ENCODE data around the gene EPHB1. TPM values are rescaled to one million over a fixed set of nuclear protein-coding genes. Genes with fewer than 3 reads are reported as not detected.

The EPHB1 gene
- total and polyA plus RNA-seq, 2 of the 13 experiments (the other 11 are each of a cell fraction or from before 2014, with no cell fraction given) = 0.07 to 0.21 TPM

- ATAC-seq (no peak), DNase-seq (ENCODE audit: low spot score) (no peak), FAIRE-seq (no peak)
- ChIA-PET POLR2A (no interaction called here), CTCF (ENCODE audit: low intra/inter-chr PET ratio, low total read pairs) (no interaction called here)
- H3K27ac ChIP-seq (ENCODE audit: extremely low read length, insufficient read depth, low read length) = no peak overlapping the region
- H3K9me3 ChIP-seq (ENCODE audit: low read length) = no peaks in the 10 kb centered on the region
- H2AFZ ChIP-seq (ENCODE audit: low read length) = no peak overlapping the region
- H3K4me1 ChIP-seq (ENCODE audit: insufficient read depth, low read length) = no peaks in the 10 kb centered on the region
- BruUV-seq (replicated peaks) = no TSS peak
- H3K27me3 ChIP-seq (ENCODE audit: control insufficient read depth in 1 of 2, insufficient read depth in 2 of 2, low read length in 2 of 2) = peaks cover 1 to 5% of the 10 kb centered on the region in 2 experiments; a peak in 1 of 5 replicates
- 0% methylated on average over 3 of the region's 3 CpGs for WGBS (ENCODE audit: low lambda C conversion rate)
- in situ Hi-C loops (cut with HindIII; ENCODE audit: extremely low pct_ligation_motif_present, low pct_unique_long_range_greater_than_20kb) (no loop called here), intact Hi-C loops (cut with micrococcal nuclease; ENCODE audit: unreplicated experiment) (no loop called here)
- H3K9ac ChIP-seq (ENCODE audit: insufficient read depth, low read depth, low read length) = no peak overlapping the region
- no peaks in the 10 kb centered on the region for H3K79me2 ChIP-seq (ENCODE audit: insufficient read depth, low read length)
- H3K36me3 ChIP-seq (replicated peaks in 1 of 2; ENCODE audit: control insufficient read depth in 1 of 2, insufficient read depth in 2 of 2, low read length in 2 of 2) = no peaks in the 10 kb centered on the region
- H4K20me1 ChIP-seq (ENCODE audit: insufficient read depth, low read length) = no peaks in the 10 kb centered on the region
- no peak overlapping the region for H3K4me3 ChIP-seq (replicated peaks in 1 of 3; ENCODE audit: insufficient read depth in 1 of 3, low read depth in 2 of 3, low read length in 3 of 3)
- no peak overlapping the region for H3K4me2 ChIP-seq (ENCODE audit: low read depth, low read length)
- TF ChIP-seq ZBTB42 (CRISPR knock-in tag; IDR thresholded peaks at IDR 0.05) (no peak), ZNF891 (CRISPR knock-in tag; IDR thresholded peaks at IDR 0.05) (no peak)
Measured at GRCh38 chr3:134803051-134803505, 8.0 kb downstream of the EPHB1 start.

GRCh38 chr3:134803652-134804051, 8.6 kb downstream of the EPHB1 start:
- Histone ChIP-seq H3K4me1 (ENCODE audit: insufficient read depth, low read length) (no peaks in the 10 kb centered on the region), H3K27ac (ENCODE audit: extremely low read length, insufficient read depth, low read length) (no peak overlapping the region), H3K9me3 (ENCODE audit: low read length) (no peaks in the 10 kb centered on the region), H2AFZ (ENCODE audit: low read length) (no peak overlapping the region), H3K4me2 (ENCODE audit: low read depth, low read length) (no peak overlapping the region), H3K4me3 (replicated peaks in 1 of 3; ENCODE audit: insufficient read depth in 1 of 3, low read depth in 2 of 3, low read length in 3 of 3) (no peak overlapping the region), H3K36me3 (replicated peaks in 1 of 2; ENCODE audit: control insufficient read depth in 1 of 2, insufficient read depth in 2 of 2, low read length in 2 of 2) (no peaks in the 10 kb centered on the region), H3K79me2 (ENCODE audit: insufficient read depth, low read length) (no peaks in the 10 kb centered on the region), H3K27me3 (ENCODE audit: control insufficient read depth in 1 of 2, insufficient read depth in 2 of 2, low read length in 2 of 2) (peaks cover 0 to 4% of the 10 kb centered on the region in 2 experiments; a peak in 1 of 5 replicates), H4K20me1 (ENCODE audit: insufficient read depth, low read length) (no peaks in the 10 kb centered on the region), H3K9ac (ENCODE audit: insufficient read depth, low read depth, low read length) (no peak overlapping the region)
- FAIRE-seq (no peak), DNase-seq (ENCODE audit: low spot score) (no peak), ATAC-seq (no peak)
- TF ChIP-seq, protein P1, sequence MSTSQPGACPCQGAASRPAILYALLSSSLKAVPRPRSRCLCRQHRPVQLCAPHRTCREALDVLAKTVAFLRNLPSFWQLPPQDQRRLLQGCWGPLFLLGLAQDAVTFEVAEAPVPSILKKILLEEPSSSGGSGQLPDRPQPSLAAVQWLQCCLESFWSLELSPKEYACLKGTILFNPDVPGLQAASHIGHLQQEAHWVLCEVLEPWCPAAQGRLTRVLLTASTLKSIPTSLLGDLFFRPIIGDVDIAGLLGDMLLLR (CRISPR knock-in tag; IDR thresholded peaks at IDR 0.05) = no peak
- TF ChIP-seq CAMTA2 (CRISPR knock-in tag; IDR thresholded peaks at IDR 0.05; ENCODE audit: borderline replicate concordance) (no peak), ZNF564 (CRISPR knock-in tag; IDR thresholded peaks at IDR 0.05) (no peak), TSC22D2 (CRISPR knock-in tag; IDR thresholded peaks at IDR 0.05; ENCODE audit: borderline replicate concordance) (no peak)
- TF ChIP-seq, protein P2, sequence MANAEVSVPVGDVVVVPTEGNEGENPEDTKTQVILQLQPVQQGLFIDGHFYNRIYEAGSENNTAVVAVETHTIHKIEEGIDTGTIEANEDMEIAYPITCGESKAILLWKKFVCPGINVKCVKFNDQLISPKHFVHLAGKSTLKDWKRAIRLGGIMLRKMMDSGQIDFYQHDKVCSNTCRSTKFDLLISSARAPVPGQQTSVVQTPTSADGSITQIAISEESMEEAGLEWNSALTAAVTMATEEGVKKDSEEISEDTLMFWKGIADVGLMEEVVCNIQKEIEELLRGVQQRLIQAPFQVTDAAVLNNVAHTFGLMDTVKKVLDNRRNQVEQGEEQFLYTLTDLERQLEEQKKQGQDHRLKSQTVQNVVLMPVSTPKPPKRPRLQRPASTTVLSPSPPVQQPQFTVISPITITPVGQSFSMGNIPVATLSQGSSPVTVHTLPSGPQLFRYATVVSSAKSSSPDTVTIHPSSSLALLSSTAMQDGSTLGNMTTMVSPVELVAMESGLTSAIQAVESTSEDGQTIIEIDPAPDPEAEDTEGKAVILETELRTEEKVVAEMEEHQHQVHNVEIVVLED (CRISPR knock-in tag; IDR thresholded peaks at IDR 0.05; ENCODE audit: borderline replicate concordance) = no peak
- ChIA-PET POLR2A (no interaction called here), CTCF (ENCODE audit: low intra/inter-chr PET ratio, low total read pairs) (no interaction called here)
- intact Hi-C loops (cut with micrococcal nuclease; ENCODE audit: unreplicated experiment) = no loop called here
- BruUV-seq (replicated peaks) = no TSS peak
- in situ Hi-C loops (cut with HindIII; ENCODE audit: extremely low pct_ligation_motif_present, low pct_unique_long_range_greater_than_20kb) = no loop called here
- WGBS (ENCODE audit: low lambda C conversion rate) = 12% methylated on average over 4 of the region's 4 CpGs
